Natural killer cell (primary cell): ENCODE data around the gene GANC. TPM values are rescaled to one million over a fixed set of nuclear protein-coding genes. Genes with fewer than 3 reads are reported as not detected.
"Not testable (repeated sequence)": the region's sequence is repeated elsewhere in the genome, so short reads cannot be mapped to it uniquely, and the experiment has no call there.

Source experiments
- ATAC-seq, 3 donors: fragments of 150-1000 bp in 2 of 3; fragments of 200-7000 bp in 1 of 3; cut with Tn5 transposase; 1 replicate in 1 of 3; 2 replicates in 2 of 3; pipeline ENCODE4 v1.10.0; 2021; ENCODE audit warnings: mild to moderate bottlenecking in 2 of 3, moderate library complexity in 2 of 3
- DNase-seq, 2 donors: peaks; one replicate each; pipeline versions ENCODE4 v3.0.0 to v3.0.0-alpha.2; 2013 to 2021; ENCODE audit warnings: mixed read lengths in 1 of 2
- H3K27ac ChIP-seq: one replicate; pipeline ENCODE4 v1.5.1; 2013; ENCODE audit warnings: mild to moderate bottlenecking, low read length
- H3K27me3 ChIP-seq: one replicate; pipeline ENCODE4 v1.6.1; 2013; ENCODE audit warnings: low read length; ENCODE audit not compliant: control insufficient read depth, insufficient read depth
- H3K36me3 ChIP-seq: one replicate; pipeline ENCODE4 v1.6.1; 2013; ENCODE audit warnings: low read length; ENCODE audit not compliant: control insufficient read depth, insufficient read depth
- H3K4me1 ChIP-seq: one replicate; pipeline ENCODE4 v1.6.1; 2013; ENCODE audit warnings: low read length; ENCODE audit not compliant: control insufficient read depth, insufficient read depth
- H3K4me3 ChIP-seq: one replicate; pipeline ENCODE4 v1.5.1; 2013; ENCODE audit warnings: low read length
- H3K9me3 ChIP-seq: one replicate; pipeline ENCODE4 v1.6.1; 2013; ENCODE audit warnings: low read length; ENCODE audit not compliant: control insufficient read depth, insufficient read depth
- H3K27ac Mint-ChIP-seq, 2 donors: one replicate each; pipeline ENCODE4 v1.8.0; 2022; ENCODE audit warnings: mild to moderate bottlenecking in 2 of 2, mixed read lengths in 2 of 2, moderate library complexity in 1 of 2
- H3K27me3 Mint-ChIP-seq, 2 donors: one replicate each; pipeline ENCODE4 v1.8.0; 2022; ENCODE audit warnings: low read depth in 2 of 2, mixed read lengths in 2 of 2
- H3K36me3 Mint-ChIP-seq: one replicate; pipeline ENCODE4 v1.8.0; 2022; ENCODE audit warnings: mixed read lengths
- H3K4me1 Mint-ChIP-seq, 2 donors: one replicate each; pipeline ENCODE4 v1.8.0; 2022; ENCODE audit warnings: mixed read lengths in 2 of 2
- H3K4me3 Mint-ChIP-seq: one replicate; pipeline ENCODE4 v1.8.0; 2022; ENCODE audit warnings: mild to moderate bottlenecking, moderate library complexity, mixed read lengths
- H3K9me3 Mint-ChIP-seq, 2 donors: one replicate each; pipeline ENCODE4 v1.8.0; 2022; ENCODE audit warnings: mixed read lengths in 2 of 2
- WGBS: methylation state at CpG from one replicate; pipeline ENCODE4 v1.1.7; 2013; ENCODE audit warnings: missing lambda C conversion rate; ENCODE audit not compliant: insufficient coverage; 5-methylcytosine and 5-hydroxymethylcytosine counted together
- intact Hi-C: fragments of 100-400 bp; cut with micrococcal nuclease; formaldehyde crosslinking; loops from one replicate; pipeline ENCODE4 v1.14.2; 2022
- total RNA-seq, 4 donors: library from RNA; stranded (reverse); fragments of 120-200 nt in 1 of 4; gene quantifications; one replicate each; pipeline versions ENCODE4 v1.2.3 to v1.2.4, GENCODE V29; 2013 to 2022
- TF ChIP-seq, protein P1 (sequence below): fragments of 200-600 bp; IDR thresholded peaks from one replicate; pipeline ENCODE4 v1.8.0; 2022; ENCODE audit warnings: antibody characterized with exemption

GANC gene
- total RNA-seq, 3 donors from 2014 or later (not counting 1 experiment from before 2014, with no cell fraction given), result 23.5 to 31.3 (median 24.3) TPM

DNA sequence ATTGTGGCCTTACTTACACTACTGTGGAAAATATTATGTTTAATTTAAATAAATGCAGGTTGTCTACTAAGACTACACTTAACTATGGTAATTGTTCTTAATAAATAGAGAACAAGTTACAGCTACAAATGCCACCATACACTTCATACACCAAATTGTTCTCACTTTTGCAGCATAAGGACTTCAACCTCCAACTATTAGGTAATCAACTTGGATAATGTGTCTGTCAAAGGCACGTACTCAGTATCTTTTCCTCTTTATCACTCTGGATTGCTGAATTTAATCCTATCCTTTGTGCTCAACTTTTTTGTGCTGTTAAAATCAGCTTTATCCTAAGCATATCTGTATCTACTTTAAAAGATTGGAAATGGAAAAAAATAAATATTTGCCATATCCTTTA lies 41.8 kb downstream of the GANC start:
- Mint-ChIP-seq H3K4me3 (no peak overlapping the region), H3K27ac (no peak overlapping the region), H3K27me3 (no peaks in the 10 kb centered on the region), H3K36me3 (peaks cover 12% of the 10 kb centered on the region), H3K4me1 (no peaks in the 10 kb centered on the region), H3K9me3 (no peaks in the 10 kb centered on the region)
- no peak for DNase-seq
- TF ChIP-seq, protein P1, sequence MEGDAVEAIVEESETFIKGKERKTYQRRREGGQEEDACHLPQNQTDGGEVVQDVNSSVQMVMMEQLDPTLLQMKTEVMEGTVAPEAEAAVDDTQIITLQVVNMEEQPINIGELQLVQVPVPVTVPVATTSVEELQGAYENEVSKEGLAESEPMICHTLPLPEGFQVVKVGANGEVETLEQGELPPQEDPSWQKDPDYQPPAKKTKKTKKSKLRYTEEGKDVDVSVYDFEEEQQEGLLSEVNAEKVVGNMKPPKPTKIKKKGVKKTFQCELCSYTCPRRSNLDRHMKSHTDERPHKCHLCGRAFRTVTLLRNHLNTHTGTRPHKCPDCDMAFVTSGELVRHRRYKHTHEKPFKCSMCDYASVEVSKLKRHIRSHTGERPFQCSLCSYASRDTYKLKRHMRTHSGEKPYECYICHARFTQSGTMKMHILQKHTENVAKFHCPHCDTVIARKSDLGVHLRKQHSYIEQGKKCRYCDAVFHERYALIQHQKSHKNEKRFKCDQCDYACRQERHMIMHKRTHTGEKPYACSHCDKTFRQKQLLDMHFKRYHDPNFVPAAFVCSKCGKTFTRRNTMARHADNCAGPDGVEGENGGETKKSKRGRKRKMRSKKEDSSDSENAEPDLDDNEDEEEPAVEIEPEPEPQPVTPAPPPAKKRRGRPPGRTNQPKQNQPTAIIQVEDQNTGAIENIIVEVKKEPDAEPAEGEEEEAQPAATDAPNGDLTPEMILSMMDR, result no peak
- intact Hi-C loops, result no loop called here
- ATAC-seq, result no peak
- WGBS, result 100% methylated on average over 1 of the region's 1 CpG
- Histone ChIP-seq H3K4me1 (no peaks in the 10 kb centered on the region), H3K4me3 (no peak overlapping the region), H3K36me3 (peaks cover 14% of the 10 kb centered on the region), H3K27ac (no peak overlapping the region), H3K27me3 (no peaks in the 10 kb centered on the region), H3K9me3 (no peaks in the 10 kb centered on the region)

DNA sequence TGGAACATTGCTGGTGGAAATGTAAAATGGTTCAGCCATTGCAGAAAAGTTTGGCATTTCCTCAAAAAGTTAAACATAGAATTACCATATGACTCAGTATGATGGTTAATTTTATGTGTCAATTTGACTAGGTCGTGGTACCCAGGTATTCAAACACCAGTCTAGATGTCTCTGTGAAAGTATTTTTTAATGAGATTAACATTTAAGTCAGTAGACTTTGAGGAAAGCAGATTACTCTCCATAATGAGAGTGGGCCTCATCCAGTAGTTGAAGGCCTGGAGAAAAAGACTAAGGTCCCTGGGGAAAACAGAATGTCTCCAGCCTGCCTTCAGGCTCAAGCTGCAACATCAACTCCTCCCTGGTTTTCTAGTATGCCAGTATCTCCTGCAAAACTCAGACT lies 42.5 kb downstream of the GANC start:
- Mint-ChIP-seq H3K4me1 (no peaks in the 10 kb centered on the region), H3K27me3 (no peaks in the 10 kb centered on the region), H3K9me3 (no peaks in the 10 kb centered on the region), H3K4me3 (no peak overlapping the region), H3K36me3 (peaks cover 9% of the 10 kb centered on the region), H3K27ac (no peak overlapping the region)
- Histone ChIP-seq H3K4me1 (no peaks in the 10 kb centered on the region), H3K27me3 (no peaks in the 10 kb centered on the region), H3K9me3 (no peaks in the 10 kb centered on the region), H3K36me3 (peaks cover 12% of the 10 kb centered on the region), H3K27ac (no peak overlapping the region), H3K4me3 (no peak overlapping the region)
- WGBS, result no CpG with 5 or more reads among the region's 1 CpG
- no peak for DNase-seq
- ATAC-seq, result no peak
- TF ChIP-seq, protein P1, result no peak
- intact Hi-C loops, result no loop called here

DNA sequence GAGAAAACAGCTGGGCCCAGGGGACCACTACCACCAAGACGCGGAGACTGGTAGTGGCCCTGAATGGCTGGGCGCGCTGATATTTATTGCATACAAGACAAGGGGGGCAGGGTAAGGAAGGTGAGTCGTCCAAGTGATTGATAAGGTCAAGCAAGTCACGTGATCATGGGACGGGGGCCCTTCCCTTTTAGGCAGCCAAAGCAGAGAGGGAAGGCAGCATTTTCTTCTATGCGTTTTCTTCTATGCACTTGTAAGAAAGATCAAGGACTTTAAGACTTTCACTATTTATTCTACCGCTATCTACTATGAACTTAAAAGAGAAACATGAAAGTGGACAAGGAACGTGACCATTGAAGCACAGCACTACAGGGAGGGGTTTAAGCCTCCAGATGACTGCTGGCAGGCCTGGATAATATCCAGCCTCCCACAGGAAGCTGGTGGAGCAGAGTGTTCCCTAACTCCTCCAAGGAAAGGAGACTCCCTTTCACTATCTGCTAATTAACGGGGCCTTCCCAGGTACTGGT lies 43.3 kb downstream of the GANC start:
- H3K4me1 Mint-ChIP-seq, H3K9me3 ChIP-seq, H3K27ac Mint-ChIP-seq, intact Hi-C loops, H3K4me3 ChIP-seq, H3K27me3 Mint-ChIP-seq, H3K36me3 Mint-ChIP-seq, H3K27me3 ChIP-seq, H3K4me1 ChIP-seq, DNase-seq, H3K27ac ChIP-seq, ATAC-seq, H3K9me3 Mint-ChIP-seq, H3K4me3 Mint-ChIP-seq, H3K36me3 ChIP-seq: not testable (repeated sequence)
- WGBS, result 76% methylated on average over 11 of the region's 11 CpGs

DNA sequence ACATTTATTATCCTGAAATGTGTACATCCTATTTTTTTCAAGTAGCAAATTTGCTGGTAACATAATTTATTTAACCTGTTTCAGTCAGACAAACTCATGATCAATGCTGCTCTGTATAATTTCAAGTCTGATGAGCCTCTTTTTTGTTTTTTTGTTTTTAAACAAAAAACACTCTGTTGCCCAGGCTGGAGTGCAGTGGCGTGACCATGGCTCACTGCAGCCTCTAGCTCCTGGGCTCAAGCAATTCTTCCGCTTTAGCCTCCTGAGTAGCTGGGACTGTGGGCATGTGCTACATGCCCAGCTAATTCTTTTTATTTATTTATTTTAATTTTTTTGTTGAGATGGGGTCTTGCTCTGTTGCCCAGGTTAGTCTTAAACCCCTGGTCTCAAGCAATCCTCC lies 46.2 kb downstream of the GANC start:
- Mint-ChIP-seq H3K36me3 (no peaks in the 10 kb centered on the region), H3K4me1 (no peaks in the 10 kb centered on the region), H3K9me3 (no peaks in the 10 kb centered on the region), H3K4me3 (no peak overlapping the region), H3K27ac (no peak overlapping the region), H3K27me3 (no peaks in the 10 kb centered on the region)
- H3K9me3 ChIP-seq, result no peaks in the 10 kb centered on the region
- H3K4me3 ChIP-seq, result no peak overlapping the region
- no peak overlapping the region for H3K27ac ChIP-seq
- TF ChIP-seq, protein P1, result no peak
- H3K4me1 ChIP-seq, result no peaks in the 10 kb centered on the region
- no peak for DNase-seq
- ATAC-seq, result no peak
- 96% methylated on average over 2 of the region's 2 CpGs for WGBS
- no peaks in the 10 kb centered on the region for H3K27me3 ChIP-seq
- H3K36me3 ChIP-seq, result peaks cover 11% of the 10 kb centered on the region
- intact Hi-C loops, result no loop called here
